Hepatocyte (in vitro differentiated cells): ENCODE results near the gene PIK3CG.

Experiments used
- CTCF ChIP-seq: fragments of 200-600 bp; sonication (generic); IDR thresholded peaks from 2 replicates; pipeline ENCODE4 v1.5.1; 2016; ENCODE audit warnings: antibody characterized with exemption, mild to moderate bottlenecking; ENCODE audit not compliant: poor library complexity
- EZH2phosphoT487 ChIP-seq: fragments of 200-600 bp; sonication (generic); IDR thresholded peaks from one replicate; pipeline ENCODE4 v1.6.1; 2018; ENCODE audit warnings: antibody characterized with exemption, mild to moderate bottlenecking, low read depth, moderate library complexity; ENCODE audit not compliant: unreplicated experiment, severe bottlenecking

DNA sequence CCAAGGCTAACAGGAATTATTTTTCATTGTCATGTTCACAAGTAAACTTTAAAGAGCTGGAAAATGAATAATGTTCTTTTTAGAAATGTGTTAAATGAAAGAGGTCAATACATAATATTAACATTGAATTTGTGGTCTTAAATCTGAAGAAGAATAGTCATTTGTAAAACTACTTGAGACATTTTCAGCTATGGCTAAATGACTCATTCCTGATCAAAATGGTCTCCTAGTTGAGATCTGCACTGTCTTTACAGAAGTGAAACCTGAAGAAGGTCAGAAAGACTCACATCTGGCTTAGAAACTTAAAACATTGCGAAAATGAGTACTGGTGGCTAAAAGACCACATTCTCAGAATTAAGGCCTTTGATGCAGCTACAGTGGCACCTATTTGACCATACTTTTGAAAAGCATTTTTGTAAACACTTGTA, 5.9 kb downstream of the PIK3CG start:
- TF ChIP-seq CTCF (no peak), EZH2phosphoT487 (no peak)
